HFFc6 (cell line): ENCODE measurements around the gene PDCD6IP. TPM values are rescaled to one million over a fixed set of nuclear protein-coding genes. Genes with fewer than 3 reads are reported as not detected.

Source experiments
- total RNA-seq, 6 experiments: library from RNA; stranded (reverse); fragmentation: NEBNext Ultra II Directional; extraction: Animal tissue kit (Norgen Biotek cat#: 25700); gene quantifications; 2 replicates in 1 of 6; 3 replicates in 5 of 6; pipeline ENCODE4 v1.2.3, GENCODE V29; 2021

The PDCD6IP gene
- total RNA-seq, 6 experiments from 2014 or later = 229 to 251 (median 239) TPM

Other genes with a start within 250 kb of the PDCD6IP start
- gene CLASP2, start 80.4 kb upstream of the PDCD6IP start, total RNA-seq = 10 to 100 TPM; 32.8 to 37.6 (median 34.8) TPM